HG03565 (cell line): ENCODE results near the gene C1orf167.

Experiments used
- ATAC-seq: cut with Tn5 transposase; IDR thresholded peaks from one replicate; pipeline ENCODE4 v1.9.1; 2021; ENCODE audit warnings: mild to moderate bottlenecking, moderate library complexity; ENCODE audit not compliant: unreplicated experiment

The C1orf167 gene

DNA sequence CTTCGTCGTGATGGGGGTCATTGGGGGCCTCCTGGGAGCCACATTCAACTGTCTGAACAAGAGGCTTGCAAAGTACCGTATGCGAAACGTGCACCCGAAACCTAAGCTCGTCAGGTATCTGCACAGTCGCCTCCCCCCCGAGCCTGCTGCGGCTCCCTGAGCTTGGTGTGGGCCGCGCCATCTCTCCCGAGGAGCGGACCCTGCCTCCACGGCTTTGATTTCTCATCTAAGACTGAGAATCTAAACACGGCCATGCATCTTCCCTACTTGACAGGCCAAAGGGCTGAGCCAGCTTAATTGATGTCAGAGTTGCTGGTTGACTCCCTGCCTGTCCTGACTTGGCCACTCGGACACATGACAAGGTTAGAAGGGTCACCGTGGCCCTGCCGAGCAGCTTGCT, 66.5 kb downstream of the C1orf167 start:
- ATAC-seq: no peak

DNA sequence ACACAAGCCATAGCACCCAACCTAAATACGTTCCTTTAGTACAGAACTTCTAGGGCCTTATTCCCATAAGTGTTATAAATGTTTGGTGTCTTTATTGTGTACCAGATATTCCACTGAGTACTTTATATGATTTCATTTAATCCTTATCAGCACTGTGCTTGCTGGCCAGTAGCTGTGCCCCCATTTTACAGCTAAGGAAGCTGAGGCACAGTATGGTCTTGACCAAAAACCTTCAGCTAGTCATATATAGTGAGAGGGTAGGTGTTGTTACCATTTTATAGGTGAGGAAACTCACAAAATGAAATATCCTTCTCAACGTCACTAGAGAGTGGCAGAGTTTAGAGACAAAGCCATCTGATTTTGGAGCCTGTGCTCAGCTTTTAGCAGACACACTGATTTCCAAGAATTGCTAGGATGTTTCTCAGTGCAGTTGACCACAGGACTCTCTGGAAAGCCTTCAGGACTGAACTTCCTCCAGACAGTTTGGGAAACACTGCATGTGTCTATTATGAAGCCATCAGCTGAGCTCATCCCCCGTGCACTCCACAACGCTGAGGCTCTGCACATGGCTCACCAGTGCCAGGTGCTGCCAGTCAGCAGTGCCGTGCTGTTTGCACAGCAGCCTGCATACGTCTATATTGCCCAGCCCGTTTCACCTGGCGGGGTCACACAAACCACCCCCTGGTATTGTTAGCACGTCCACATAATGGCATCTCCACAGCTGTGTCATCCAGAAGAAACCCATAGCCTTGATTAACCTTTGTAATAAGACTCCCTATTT, 70.1 kb downstream of the C1orf167 start:
- no peak for ATAC-seq

DNA sequence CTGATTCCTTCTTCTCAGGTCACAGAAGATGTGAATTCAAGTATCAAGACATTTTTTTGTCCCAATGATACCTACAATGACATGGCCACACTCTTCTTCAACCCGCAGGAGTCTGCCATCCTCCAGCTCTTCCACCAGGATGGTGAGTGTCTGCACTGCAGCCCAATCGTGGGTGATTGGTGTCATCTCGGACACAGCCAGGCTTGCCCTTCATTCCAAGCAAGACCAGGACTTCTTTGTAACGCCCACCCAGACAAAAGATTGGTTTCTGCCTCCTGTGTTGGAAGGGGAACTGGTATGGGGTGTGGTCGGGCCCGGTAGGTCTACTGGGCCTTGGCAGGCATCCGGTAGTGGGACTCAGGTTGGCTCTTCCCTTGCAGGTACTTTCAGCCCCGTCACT, 71.5 kb downstream of the C1orf167 start:
- ATAC-seq: no peak

DNA sequence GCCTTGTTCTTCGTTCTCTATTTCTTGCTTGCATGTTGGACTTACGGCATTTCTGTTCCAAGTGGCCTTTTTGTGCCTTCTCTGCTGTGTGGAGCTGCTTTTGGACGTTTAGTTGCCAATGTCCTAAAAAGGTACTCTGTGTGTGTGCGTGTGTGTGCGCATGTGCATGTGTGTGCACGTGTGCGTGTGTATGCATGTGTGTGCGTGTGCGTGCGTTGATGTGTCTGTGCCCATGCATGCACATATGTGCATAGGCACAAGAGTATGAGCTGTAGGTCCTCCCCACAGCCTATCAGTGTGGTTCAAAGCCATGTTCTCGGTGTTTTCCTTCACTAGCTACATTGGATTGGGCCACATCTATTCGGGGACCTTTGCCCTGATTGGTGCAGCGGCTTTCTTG, 71.9 kb downstream of the C1orf167 start:
- ATAC-seq: no peak

DNA sequence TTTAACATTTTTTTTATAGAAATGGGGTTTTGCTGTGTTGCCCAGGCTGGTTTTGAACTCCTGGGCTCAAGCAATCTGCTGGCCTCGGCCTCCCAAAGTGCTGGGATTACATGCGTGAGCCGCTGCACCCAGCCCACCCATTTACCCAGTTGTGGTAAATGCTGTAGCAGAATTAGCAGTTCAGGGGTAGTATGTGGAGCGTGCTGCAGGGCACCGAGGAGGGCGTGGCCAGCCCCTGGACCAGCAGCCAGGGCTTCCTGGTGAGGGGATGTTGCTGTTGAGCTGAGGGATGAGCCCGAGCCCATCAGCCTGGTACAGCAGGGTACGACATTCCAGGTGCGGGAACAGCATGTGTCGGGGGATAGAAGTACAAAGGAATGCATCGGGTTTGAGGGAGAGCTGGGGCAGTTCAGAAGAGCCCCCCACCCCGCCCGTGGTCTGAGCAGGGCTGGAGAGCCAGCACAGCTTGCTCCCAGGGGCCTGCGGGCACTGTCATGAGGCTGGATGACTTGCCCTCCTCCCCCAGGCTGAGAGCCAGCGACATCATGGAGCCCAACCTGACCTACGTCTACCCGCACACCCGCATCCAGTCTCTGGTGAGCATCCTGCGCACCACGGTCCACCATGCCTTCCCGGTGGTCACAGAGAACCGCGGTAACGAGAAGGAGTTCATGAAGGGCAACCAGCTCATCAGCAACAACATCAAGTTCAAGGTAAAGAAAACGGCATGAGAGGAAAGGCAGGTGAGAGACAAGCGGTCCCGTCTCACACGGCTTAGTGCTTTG, 73.6 kb downstream of the C1orf167 start:
- no peak for ATAC-seq

DNA sequence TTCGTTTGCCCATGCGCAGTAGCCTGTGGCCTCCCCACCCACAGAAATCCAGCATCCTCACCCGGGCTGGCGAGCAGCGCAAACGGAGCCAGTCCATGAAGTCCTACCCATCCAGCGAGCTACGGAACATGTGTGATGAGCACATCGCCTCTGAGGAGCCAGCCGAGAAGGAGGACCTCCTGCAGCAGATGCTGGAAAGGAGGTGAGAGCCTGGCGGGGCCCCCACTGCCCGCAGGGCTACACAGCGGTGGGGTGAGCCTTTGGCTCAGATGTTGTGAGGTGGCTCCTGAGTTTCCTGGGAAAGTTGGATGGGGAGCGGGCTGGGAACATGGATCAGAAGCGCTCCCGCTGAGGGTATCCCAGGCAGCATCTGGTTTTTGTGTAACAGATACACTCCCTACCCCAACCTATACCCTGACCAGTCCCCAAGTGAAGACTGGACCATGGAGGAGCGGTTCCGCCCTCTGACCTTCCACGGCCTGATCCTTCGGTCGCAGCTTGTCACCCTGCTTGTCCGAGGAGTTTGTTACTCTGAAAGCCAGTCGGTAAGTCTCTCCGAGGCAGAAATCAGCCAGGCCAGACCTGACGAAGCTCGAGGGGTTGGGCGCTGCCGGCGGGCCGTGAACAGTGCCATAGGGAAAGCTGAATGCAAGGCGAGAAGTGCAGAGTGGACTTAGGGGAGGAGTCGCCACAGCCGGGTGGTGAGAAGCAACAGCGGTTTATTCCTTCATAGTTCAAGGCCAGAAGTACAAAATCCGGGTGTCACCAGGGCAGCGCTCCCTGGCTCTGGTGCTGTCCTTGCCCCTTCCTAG, 75.2 kb downstream of the C1orf167 start:
- ATAC-seq: no peak

DNA sequence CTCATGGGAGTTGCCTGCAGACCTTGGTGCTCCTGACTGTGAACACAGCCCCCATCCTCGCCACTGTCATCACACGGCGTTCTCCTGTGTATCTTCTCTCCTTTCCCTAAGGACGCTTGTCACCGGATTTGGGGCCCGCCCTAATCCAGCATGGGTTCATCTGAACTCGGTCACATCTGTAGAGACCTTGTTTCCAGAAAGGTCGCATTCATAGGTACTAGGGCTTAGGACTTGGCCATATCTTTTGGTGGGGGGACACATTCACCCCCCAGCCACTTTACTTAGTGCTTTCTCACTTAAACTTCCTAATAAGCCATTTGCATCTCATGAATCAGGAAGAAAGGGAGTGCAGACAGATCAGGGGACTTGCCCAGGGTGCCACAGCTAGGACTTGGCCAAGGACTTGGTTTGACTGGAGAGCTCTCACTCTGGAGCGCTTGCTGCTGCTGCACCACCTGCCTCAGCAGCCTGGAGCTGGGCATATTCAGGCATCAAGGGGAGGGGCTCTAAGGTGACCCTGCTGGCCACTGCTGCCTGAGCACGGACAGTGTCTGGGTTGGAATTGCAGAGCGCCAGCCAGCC, 75.9 kb downstream of the C1orf167 start:
- ATAC-seq: no peak

DNA sequence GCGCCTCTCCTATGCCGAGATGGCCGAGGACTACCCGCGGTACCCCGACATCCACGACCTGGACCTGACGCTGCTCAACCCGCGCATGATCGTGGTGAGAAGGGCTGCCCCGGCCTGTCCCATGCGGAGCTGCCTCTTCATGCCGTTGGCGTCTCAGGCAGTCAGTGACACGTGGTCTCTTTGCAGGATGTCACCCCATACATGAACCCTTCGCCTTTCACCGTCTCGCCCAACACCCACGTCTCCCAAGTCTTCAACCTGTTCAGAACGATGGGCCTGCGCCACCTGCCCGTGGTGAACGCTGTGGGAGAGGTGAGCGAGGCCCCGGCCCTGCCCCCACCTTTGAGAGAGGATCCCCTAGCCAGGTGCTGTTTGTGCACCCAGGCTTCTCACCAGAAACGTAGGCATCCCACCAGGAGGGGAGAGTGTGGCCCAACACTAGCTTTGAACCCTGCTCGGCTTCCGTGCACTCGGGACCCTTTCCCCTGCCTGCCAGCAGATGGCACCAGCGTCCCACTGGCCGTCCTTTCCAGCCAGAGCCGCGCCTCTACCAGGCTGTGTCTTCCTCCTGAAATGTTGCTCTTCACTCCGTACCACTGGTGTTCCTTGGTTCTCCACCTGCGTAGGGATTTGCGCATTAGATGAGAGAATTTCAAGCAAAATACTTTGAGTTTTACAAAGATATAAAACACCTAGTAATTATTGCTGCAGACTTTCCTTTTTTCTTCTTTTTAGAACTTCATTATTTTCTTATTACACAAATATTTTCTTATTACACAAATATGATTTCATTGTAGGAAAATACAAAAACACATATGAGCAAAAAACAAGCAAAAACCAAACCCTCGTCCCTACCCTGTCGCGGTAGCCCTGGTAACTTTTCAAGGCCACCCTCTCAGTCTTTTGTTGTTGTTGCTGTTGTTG, 76.6 kb downstream of the C1orf167 start:
- ATAC-seq: no peak
